ENCODE results near the gene ABCD3.
"Not testable (repeated sequence)": the region's sequence is repeated elsewhere in the genome, so short reads cannot be mapped to it uniquely, and the experiment has no call there.

The ABCD3 gene

DNA sequence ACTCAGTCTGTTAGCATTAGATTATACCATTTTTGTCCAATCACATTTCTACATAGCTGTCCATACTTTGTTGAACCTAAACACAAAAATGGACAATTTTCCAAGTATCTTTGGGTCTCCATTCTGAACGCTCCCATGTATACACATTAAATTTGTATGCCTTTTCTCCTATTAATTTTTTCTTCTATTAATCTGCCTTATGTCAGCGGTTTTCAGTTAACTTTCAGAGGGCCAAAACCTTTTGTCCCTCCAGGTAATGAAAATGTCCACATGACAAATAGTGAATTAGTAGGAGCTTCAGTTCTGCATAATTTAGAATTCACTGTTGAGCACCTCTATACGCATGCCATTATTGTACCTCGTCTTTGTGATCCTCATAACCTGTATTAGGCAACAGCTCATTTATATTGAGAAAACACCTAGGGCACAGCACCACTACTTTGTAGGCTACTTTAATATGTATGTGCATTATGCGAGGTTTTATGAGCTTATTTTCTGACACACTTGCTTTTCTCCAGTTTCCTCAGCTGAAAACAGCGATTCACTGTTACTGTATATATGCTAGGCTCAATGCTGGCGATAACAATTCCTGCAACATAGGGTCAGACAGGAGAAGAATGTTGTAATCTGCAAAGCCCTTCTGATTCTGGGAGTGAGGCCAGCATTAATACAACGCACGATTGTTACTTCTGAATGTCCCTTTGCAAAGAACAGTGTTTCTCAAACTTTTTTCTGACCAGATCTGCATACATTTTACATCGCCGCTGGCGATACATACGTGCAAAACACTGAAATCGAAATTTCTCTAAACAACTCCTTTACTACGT, 1.1 kb upstream of the ABCD3 start:
- H3K4me3 ChIP-seq (ENCODE audit: low read depth, low read length): peak overlapping the region; percentile 90
- no peak for DNase-seq (ENCODE audit: low read depth)
- TF ChIP-seq, protein P1, sequence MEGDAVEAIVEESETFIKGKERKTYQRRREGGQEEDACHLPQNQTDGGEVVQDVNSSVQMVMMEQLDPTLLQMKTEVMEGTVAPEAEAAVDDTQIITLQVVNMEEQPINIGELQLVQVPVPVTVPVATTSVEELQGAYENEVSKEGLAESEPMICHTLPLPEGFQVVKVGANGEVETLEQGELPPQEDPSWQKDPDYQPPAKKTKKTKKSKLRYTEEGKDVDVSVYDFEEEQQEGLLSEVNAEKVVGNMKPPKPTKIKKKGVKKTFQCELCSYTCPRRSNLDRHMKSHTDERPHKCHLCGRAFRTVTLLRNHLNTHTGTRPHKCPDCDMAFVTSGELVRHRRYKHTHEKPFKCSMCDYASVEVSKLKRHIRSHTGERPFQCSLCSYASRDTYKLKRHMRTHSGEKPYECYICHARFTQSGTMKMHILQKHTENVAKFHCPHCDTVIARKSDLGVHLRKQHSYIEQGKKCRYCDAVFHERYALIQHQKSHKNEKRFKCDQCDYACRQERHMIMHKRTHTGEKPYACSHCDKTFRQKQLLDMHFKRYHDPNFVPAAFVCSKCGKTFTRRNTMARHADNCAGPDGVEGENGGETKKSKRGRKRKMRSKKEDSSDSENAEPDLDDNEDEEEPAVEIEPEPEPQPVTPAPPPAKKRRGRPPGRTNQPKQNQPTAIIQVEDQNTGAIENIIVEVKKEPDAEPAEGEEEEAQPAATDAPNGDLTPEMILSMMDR (IDR thresholded peaks at IDR 0.05; ENCODE audit: insufficient read depth, low read depth, low read length, missing control alignments): no peak

- DNase-seq (ENCODE audit: low read depth): no peak
- H3K4me3 ChIP-seq (ENCODE audit: low read depth, low read length): peak overlapping the region; percentile 90
- TF ChIP-seq, protein P1 (IDR thresholded peaks at IDR 0.05; ENCODE audit: insufficient read depth, low read depth, low read length, missing control alignments): no peak
Measured at GRCh38 chr1:94417728-94417977, 536 bp upstream of the ABCD3 start.

DNA sequence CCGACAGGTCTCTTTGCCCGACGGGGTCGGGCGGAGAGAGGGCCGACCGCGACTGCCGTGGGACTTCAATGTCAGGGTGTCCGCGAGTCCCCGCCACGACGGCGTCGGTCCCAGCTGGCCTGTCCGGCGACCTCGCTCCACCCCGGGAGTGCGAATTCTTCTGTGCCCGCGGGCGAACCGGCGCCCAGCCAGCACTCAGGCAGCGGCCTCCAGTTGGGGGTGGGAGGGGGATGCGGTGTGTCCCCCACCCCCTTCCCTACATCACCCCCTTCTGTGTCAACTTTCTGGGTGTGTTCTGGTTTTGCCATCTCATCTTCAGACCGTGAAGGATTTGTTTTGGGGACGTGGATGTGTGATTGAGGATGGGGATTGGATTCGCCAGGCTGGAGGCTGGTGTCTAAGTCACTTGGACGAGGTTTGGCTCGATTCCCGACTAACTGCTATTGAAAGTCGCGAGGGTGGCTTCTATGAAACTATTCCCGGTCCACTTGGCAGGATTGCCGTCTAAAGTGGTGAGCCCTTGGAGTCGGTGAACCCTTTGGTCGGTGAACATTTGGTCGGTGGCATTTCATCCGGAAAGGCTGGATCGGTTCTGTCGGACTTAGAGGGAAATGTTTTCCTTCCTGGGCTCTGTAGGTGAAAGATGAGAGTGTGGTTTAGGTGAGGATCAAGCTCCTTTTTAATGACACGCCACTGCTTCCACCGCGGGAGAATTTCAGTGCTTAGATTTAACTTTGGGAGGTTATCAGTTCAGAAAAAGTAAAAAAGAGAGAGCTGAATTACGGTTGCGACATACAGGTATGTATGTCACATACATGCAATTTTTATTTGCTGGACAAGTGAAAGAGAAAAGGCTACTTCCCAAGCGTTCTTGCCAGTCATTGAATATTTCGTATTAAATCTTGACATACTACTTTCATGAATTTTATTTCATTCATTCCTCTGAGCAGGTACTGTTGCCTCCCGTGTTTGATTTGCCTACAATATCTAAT, 771 bp downstream of the ABCD3 start:
- no peak for DNase-seq (ENCODE audit: low read depth)
- peak overlapping the region; percentile 84 for H3K4me3 ChIP-seq (ENCODE audit: low read depth, low read length)
- TF ChIP-seq, protein P1 (IDR thresholded peaks at IDR 0.05; ENCODE audit: insufficient read depth, low read depth, low read length, missing control alignments): no peak

GRCh38 chr1:94422115-94422820, 4.1 kb downstream of the ABCD3 start:
- H3K4me3 ChIP-seq (ENCODE audit: low read depth, low read length): no peak overlapping the region
- DNase-seq (ENCODE audit: low read depth): no peak
- TF ChIP-seq, protein P1 (IDR thresholded peaks at IDR 0.05; ENCODE audit: insufficient read depth, low read depth, low read length, missing control alignments): no peak

DNA sequence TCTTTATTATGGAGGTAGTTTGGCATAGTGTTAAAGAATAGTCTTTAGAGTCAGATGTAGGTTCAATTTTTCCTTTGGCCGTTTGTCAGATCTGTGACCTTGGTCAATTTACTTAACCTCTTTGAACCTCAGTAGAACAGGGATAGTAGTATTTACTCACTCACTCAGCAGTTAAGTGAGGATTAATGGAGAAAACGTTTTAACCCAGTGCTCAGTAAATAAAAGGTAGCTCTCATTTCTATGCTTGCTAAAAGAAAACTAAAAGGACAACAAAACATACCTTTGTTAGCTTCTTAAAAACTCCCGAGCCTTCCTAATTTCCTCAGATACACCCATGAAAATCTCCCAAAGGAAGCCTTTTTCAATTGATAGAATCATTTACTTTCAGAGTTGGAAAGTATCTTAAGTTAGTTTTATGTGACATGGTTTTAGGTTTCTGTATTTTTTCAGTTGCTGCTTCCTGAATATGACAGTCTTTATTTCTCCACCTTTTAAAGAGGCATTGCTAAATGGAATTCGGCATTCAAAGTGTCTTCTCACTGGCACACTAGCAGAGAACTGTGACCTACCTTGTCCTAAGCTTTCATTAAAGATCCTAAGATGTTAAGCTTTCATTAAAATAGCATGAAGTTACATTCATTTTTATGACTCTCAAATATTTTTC, 7.8 kb downstream of the ABCD3 start:
- TF ChIP-seq, protein P1 (IDR thresholded peaks at IDR 0.05; ENCODE audit: insufficient read depth, low read depth, low read length, missing control alignments): no peak
- H3K4me3 ChIP-seq (ENCODE audit: low read depth, low read length): no peak overlapping the region

GRCh38 chr1:94426485-94426870, 8.3 kb downstream of the ABCD3 start:
- not testable (repeated sequence) for DNase-seq (ENCODE audit: low read depth); H3K4me3 ChIP-seq (ENCODE audit: low read depth, low read length)

More for the DNA sequence above, 7.8 kb downstream of the ABCD3 start:
- DNase-seq (ENCODE audit: low read depth): no peak
